GM19043 (cell line): ENCODE results near the gene PIGQ.
"Not testable (repeated sequence)": the region's sequence is repeated elsewhere in the genome, so short reads cannot be mapped to it uniquely, and the experiment has no call there.

Source experiments
- ATAC-seq: cut with Tn5 transposase; IDR thresholded peaks from one replicate; pipeline ENCODE4 v1.9.1; 2021; ENCODE audit warnings: low read depth; ENCODE audit not compliant: unreplicated experiment

Gene PIGQ

GRCh38 chr16:597655-598054 is 27.9 kb downstream of the PIGQ start:
- ATAC-seq, result not testable (repeated sequence)

GRCh38 chr16:598823-599739 is 29.3 kb downstream of the PIGQ start:
- ATAC-seq, result no peak

- no peak for ATAC-seq
Observed at GRCh38 chr16:600781-601180, 31.0 kb downstream of the PIGQ start.

GRCh38 chr16:603933-604332 is 34.2 kb downstream of the PIGQ start:
- ATAC-seq, result no peak

GRCh38 chr16:606656-607307 is 37.0 kb downstream of the PIGQ start:
- no peak for ATAC-seq

- no peak for ATAC-seq
Observed at GRCh38 chr16:608019-608418, 38.3 kb downstream of the PIGQ start.

- no peak for ATAC-seq
Observed at GRCh38 chr16:609316-609715, 39.5 kb downstream of the PIGQ start.

GRCh38 chr16:609984-610383 is 40.2 kb downstream of the PIGQ start:
- no peak for ATAC-seq

GRCh38 chr16:610513-611381 is 41.0 kb downstream of the PIGQ start:
- no peak for ATAC-seq

- no peak for ATAC-seq
Observed at GRCh38 chr16:615122-615521, 45.4 kb downstream of the PIGQ start.

- ATAC-seq, result no peak
Observed at GRCh38 chr16:616733-617586, 47.2 kb downstream of the PIGQ start.

GRCh38 chr16:617855-618254 is 48.1 kb downstream of the PIGQ start:
- ATAC-seq, result no peak

GRCh38 chr16:619476-620100 is 49.8 kb downstream of the PIGQ start:
- no peak for ATAC-seq

- ATAC-seq, result no peak
Observed at GRCh38 chr16:620700-621525, 51.1 kb downstream of the PIGQ start.

GRCh38 chr16:621526-622105 is 51.8 kb downstream of the PIGQ start:
- ATAC-seq, result no peak

GRCh38 chr16:622920-623280 is 53.1 kb downstream of the PIGQ start:
- no peak for ATAC-seq

- ATAC-seq, result no peak
Observed at GRCh38 chr16:624526-625070, 54.8 kb downstream of the PIGQ start.
